ENCODE data around the gene LRGUK.

DNA sequence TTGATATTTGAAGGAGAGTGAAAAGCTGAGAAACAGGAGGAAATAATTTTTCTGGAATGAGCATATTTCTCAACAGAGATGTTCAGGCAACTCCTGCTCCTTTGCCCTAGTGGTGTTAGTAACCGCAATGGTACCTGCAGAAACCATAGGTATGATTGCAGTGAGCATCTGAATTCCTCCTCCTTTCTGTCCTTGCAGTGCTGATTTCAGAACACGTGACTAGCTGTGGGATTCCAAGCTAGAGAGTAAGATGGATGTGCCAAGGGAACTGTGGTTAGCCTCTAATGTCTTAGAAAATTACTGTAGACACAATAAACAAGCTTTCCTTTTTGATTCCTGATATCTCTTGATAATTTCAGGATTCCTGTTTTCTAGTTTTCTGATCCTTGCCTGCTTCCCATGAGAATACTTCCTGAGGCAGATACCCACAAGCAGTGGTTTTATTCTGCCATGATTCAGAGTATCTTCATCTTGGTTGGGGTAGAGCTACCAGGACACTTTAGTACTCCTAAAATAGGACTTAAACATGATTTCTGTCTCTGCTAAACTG is 27.5 kb downstream of the LRGUK start:
- TF ChIP-seq, protein P1, sequence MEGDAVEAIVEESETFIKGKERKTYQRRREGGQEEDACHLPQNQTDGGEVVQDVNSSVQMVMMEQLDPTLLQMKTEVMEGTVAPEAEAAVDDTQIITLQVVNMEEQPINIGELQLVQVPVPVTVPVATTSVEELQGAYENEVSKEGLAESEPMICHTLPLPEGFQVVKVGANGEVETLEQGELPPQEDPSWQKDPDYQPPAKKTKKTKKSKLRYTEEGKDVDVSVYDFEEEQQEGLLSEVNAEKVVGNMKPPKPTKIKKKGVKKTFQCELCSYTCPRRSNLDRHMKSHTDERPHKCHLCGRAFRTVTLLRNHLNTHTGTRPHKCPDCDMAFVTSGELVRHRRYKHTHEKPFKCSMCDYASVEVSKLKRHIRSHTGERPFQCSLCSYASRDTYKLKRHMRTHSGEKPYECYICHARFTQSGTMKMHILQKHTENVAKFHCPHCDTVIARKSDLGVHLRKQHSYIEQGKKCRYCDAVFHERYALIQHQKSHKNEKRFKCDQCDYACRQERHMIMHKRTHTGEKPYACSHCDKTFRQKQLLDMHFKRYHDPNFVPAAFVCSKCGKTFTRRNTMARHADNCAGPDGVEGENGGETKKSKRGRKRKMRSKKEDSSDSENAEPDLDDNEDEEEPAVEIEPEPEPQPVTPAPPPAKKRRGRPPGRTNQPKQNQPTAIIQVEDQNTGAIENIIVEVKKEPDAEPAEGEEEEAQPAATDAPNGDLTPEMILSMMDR (IDR thresholded peaks at IDR 0.05) = no peak
- TF ChIP-seq POLR2A (IDR thresholded peaks at IDR 0.05) = no peak

Data from transverse colon (tissue), 3 donors.